HK-2 (cell line): ENCODE measurements around the gene PRDM16.

Source experiments
- DNase-seq: peaks from one replicate; pipeline ENCODE4 v3.0.0-alpha.2; 2018; ENCODE audit not compliant: unreplicated experiment

PRDM16 gene

GRCh38 chr1:3355089-3355488 lies 286.1 kb downstream of the PRDM16 start:
- no peak for DNase-seq

- DNase-seq = no peak
These were observed 287.2 kb downstream of the PRDM16 start for GRCh38 chr1:3355894-3356826.

DNA sequence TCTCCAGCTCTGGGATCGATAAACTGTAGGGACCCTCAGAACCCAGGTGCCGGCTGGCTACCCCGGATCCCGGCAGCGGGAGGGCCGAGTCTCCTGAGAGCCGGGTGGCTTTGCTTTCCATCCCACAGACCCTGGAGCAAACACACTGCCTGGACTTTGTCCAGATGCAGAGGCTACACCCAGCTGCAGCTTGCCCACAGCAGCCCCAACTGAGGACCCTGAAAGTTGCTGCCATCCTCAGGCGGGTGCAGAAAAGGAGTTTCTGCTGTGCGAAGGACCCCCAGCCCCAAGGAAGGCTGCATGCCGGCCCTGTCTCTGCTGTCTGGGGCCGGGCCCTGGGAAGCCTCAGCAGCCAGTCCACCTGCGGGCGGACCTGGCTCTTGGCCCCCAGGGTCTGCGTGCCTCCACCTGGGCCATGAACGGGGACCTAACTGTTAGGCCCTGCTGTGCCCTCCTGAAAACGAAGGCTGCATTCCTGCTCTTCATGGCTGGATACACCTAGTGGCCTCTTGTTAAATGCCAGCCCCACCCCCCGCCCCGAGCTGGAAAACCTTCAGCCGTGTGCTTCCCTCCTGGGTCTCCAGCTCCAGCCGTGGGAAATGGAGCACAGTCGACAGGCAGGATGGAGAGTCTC lies 287.9 kb downstream of the PRDM16 start:
- no peak for DNase-seq

DNA sequence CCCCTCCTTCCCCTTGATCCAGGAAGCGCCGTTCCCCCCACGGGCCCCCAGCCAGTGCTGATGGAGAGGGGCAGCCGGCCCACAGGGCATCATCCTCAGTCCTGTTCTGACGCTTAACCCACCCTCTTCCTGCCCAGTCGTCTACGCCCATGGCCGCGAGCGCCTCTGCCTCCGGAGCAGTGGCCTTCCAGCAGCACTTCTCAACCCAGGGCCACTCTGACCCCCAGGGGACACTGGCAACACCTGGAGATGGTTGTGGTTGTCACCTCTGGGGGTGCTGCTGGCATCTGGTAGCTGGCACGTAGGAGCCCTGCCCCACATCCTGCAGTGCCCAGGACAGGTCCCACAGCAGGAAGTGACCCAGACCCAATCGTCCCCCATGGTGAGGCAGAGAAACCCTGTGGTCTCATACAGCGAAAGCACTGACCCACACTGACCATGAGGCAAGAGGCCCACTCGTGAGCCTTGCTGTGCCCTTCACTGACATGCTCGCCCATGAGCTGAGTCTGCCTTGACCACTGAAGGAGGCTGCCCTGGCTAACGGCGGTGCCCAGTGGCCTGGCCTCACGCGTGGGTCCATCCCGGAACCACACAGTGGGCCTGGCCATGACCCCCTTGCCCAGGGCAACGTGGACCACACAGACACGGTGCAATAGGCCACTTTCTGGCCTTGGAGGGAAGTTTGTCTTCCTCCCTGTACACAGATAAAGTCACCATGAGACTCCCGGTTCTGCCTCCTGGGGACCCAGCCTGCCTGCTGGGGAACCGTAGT lies 288.7 kb downstream of the PRDM16 start:
- DNase-seq = no peak

GRCh38 chr1:3359351-3359750 lies 290.3 kb downstream of the PRDM16 start:
- DNase-seq = no peak

GRCh38 chr1:3359756-3360440 lies 290.9 kb downstream of the PRDM16 start:
- no peak for DNase-seq

DNA sequence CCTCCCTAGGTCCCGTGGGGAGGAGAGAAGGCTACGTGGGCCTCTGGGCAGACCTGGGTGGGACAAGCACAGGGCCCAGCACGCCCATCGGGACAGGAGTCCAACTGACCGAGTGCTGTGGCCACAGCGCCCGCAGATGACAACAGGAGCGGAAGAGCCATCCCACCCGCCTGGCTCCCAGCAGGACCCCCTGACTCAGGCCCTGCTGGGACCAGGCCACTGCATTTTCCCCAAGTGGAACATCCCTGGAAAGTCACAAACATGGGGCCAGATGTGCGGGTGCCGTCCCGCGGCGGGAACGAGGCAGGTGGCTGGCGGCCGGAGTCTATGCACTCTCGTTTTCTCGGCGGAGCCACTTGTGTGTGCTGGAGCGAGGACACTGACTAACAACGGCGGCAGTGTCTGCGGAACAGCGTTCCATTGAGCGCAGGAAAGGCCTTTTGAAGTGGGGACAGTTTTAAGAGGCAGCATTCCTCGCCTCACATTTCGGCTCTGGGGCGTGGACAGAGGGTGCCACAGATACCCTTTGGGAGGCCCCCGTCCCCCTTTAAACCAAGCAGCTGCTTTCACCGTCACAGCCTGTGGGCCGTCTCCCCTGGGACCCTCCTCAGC lies 291.7 kb downstream of the PRDM16 start:
- DNase-seq = no peak

DNA sequence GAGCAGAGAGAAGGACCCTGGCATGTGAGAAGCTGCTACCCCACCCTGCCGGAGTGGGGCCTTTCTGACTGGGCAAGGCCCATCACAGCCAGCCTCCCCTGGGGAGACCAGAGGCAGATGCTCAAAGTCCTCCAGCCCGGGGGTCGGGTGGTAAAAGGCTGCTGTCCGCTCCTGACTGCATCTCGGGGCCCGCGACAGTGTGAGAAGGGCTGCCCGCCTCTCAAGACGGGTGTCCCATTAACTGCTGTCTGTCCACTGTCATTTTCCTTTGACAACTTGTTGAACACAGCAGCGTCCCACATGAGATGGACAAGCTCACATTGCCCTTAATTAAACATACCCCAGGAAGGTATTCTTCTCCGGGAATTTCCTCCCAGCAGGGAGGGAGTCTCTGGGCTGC lies 294.0 kb downstream of the PRDM16 start:
- no peak for DNase-seq

- DNase-seq = no peak
These were observed 294.8 kb downstream of the PRDM16 start for GRCh38 chr1:3363756-3364155.

GRCh38 chr1:3364551-3364950 lies 295.5 kb downstream of the PRDM16 start:
- no peak for DNase-seq

- DNase-seq = no peak
These were observed 296.0 kb downstream of the PRDM16 start for GRCh38 chr1:3364983-3365382.

DNA sequence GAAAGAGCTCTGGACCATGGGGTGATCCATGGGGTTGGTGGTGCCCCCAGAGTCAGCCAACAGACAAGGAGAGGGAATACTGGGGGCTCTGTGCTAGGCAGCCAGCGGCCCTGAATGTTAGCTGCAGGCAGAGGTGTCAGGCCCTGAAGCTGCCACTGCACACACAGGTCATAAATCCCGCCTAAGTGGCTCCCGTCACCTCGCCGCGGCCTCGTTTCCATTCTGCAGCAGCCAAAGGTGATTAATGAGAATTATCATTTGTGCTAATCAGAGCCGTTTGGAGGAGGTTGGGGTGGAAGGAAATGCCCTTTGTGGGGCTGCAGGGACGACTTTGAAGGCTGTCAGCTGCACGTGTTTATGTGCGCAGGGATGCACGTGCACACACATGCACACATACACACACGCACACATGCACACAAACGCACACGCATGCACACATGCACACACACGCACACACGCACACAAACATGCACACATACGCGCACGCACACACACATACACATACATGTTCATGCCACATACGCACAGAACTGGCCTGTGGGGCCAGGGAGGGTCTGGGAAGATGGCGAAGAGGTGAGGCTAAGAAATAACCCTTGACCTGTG lies 296.6 kb downstream of the PRDM16 start:
- DNase-seq = no peak

DNA sequence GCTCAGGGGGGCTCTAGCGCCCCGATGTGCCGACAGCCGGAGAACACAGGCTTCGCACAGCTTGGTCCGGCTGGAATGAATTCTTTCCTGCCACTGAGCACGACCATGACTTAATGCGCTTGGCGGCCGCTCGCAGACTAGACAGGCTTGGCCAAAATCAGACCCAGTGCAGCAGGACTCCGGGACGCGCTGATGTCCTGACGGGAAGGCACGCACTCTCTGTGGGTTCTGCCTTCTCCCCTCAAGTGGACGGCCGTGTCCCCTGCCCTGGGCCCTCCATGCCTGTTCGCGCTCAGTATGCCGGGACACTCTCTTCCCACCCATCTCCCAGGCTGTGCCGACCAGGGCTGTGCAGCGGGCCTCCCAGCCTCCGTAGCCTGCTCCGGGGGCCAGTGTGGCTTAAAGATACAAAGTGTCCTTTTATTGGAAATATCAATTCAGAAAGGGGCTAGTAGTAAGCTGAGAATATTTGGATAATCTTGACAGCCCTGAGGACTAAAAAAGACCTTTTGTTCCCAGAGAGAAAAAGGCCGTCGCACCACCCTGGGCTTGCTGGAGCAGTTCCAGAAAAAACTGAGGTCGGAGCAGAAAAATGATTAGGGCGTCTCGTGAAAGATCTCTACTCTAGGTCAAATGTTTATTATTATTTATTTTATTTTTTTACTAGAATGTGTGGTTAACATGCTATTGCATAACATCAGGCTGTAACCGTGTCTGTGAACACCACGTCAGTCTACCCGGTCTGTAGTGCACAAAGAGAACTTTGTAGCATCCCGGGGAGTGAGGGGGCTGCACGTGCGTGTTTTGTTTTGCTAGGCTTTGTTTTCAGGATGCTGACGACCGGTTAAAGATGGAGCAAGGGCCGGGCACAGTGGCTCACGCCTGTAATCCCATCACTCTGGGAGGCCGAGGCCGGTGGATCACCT lies 297.4 kb downstream of the PRDM16 start:
- no peak for DNase-seq

- DNase-seq = no peak
These were observed 298.4 kb downstream of the PRDM16 start for GRCh38 chr1:3367376-3367775.

DNA sequence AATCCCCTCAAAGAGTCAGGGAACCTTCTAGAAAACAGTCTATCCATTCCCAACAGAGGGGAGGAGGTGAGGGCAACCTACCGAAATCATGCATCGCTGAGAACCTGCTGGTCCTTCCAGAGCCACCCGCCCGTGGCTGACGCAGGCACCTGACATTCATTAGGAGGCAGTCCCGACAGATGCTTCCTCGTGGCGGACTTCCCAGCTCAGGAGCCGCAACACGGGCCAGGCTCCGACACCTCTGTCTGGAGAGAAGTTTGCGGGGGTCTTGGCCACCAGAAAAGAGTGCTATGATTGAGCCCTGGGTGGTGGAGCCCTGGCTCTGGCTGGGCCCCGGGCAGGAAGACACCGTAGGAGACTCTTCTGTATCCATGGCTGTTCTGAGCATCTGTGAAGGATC lies 299.1 kb downstream of the PRDM16 start:
- no peak for DNase-seq

DNA sequence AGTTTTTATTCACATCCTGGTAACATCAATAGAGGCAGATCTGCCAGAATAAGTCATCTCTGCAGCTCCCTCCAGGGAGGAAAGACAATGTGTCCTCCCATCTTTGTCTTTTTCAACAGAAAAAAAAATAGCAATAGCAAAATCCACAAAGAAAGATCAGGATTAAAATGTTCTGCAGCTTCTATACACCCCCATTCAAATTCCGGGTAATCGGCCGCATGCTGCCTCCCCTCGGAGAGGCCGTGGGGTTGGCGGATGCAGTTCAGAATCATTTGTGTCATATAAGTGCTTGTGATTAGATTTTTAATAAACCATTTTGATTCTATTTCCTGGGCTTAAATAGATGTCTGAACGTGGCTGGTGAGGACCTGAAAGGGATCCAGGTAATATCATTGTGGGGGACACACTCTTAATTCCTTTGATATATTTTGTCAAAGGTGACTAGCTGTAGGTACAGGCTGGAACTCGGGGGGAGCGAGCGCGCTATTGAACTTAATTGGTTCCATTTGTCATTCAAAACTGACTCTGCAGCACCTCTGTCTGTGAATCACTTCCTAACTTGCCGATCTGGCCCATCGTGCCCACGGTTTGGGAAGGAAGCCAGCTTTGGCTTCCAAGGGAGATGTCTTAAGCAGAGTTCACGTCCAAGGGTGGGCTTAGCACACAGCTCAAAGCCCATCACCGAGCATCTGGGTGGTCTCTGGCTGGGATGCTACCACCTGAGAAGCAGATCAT lies 299.9 kb downstream of the PRDM16 start:
- DNase-seq = no peak

DNA sequence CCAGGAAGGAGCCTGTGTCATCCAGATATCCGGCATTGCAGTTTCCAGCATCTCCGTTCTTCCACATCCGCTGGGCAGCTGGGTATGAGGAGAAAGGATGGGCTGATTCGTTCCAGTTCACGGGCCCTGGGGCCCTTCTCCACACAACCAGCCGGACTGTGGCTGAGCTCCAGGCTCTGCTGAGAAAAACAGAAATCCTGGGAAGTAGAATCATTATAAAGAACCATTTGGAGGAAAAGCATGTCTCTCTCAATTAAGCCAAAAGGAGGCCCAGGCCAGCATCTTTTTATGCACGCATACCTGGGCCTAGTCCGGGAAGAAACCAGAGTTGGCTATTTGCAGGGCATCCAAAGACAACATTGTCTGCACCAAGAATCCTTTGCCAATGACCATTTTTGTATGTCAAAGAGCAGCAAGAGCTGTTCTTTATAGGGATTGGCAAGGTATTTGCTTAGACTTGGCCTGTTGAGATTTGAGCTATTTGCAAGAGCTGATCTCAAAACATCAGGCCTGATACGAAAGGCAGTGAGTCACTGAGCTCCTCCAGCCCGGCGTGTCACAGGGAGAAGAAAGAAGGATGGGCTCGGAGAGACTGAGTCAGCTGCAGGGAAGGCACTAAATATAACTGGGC lies 300.6 kb downstream of the PRDM16 start:
- no peak for DNase-seq

- no peak for DNase-seq
These were observed 302.1 kb downstream of the PRDM16 start for GRCh38 chr1:3370856-3371703.
